Dedifferentiated amniotic fluid mesenchymal stem cell (primary cell): Measurements from ENCODE around the gene CARD11.
"Not testable (repeated sequence)": the region's sequence is repeated elsewhere in the genome, so short reads cannot be mapped to it uniquely, and the experiment has no call there.

ENCODE experiments used
- DNase-seq: peaks from one replicate; pipeline ENCODE4 v3.0.0-alpha.2; 2016; ENCODE audit errors: extremely low spot score

The CARD11 gene

DNA sequence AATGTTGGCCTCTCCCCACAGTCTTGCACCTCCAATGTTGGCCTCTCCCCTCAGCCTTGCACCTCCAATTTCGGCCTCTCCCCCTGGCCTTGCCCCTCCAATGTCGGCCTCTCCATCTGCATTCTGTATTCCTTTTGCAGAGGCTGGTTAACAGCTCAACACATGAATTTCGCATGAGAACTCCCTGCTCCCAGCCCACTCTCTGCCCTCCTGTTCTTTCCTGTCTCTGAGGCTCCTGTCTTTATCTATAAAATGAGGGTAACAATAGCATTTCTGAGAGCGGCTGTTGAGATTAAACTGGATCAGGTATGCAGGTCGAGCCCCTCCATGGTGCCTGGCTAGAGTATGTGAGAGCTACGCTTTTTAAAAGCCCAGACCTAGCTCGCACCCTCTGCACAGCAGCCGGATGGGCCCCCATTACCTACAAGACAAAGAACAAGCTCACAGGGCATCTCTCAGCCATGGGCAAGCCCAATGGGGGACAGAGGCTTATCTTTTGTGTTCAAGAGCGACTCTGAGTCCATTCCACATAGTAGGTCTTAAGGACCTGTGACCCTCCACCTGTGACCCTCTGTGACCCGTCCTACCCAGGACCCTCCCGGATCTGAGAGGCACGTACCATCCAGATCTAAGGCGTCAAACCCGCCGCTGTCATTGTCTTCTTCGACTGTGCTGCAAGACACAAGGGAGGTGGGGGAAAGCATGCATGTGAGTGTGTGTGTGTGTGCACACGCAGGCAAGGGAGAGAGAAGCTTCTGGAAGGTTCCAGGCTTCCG lies 117.4 kb downstream of the CARD11 start:
- no peak for DNase-seq

GRCh38 chr7:2924866-2925840 lies 118.5 kb downstream of the CARD11 start:
- no peak for DNase-seq

DNA sequence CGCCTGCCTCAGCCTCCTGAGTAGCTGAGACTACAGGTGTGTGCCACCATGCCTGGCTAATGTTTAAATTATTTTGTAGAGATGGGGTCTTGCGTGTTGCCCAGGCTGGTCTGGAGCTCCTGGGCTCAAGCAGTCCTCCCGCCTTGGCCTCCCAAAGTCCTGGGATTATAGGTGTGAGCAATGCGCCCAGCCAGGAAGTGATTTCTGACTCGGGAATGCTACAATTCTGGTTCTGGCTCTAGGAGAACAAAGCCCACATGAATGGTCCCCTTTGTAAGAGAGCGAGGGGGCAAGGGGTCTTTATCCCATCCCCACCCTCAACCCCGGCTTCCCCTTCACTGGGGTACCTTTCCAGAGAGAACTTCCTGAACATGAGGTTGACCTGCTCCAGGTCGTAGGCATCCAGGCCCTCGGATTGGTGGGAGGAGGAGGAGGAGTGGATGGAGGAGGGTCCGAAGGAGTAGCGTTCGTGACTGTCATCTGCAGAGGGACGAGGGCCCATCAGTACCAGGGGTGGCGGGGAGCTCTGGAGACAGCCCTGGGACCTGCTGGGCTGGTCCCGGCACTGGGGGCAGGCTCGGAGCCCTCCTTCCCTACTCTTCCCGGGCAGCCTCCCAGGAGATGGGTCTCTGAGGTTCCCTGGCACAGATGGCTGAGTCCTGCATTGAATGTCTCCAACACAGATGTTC lies 119.6 kb downstream of the CARD11 start:
- no peak for DNase-seq

- DNase-seq, result no peak
Measured at GRCh38 chr7:2923291-2923781, 120.3 kb downstream of the CARD11 start.

DNA sequence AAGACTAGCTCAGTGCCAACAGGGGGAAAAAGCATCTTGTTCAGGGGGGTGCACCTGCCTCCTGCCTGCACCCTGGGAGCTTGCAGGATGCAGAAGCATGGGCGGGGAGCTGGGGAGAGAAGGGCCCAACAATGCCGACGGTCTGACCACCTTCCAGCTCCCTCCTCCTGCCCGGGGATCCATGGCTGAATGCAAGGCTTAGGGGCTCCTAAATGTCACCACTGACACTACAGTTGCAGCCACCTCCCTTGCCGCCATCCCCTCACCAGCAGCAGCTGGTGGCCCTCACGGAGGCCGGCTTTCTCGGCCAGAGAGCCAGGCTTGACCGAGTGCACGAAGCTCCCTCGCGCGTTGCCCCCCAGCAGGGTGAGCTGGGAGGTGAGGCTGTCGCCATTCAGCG lies 120.8 kb downstream of the CARD11 start:
- no peak for DNase-seq

DNA sequence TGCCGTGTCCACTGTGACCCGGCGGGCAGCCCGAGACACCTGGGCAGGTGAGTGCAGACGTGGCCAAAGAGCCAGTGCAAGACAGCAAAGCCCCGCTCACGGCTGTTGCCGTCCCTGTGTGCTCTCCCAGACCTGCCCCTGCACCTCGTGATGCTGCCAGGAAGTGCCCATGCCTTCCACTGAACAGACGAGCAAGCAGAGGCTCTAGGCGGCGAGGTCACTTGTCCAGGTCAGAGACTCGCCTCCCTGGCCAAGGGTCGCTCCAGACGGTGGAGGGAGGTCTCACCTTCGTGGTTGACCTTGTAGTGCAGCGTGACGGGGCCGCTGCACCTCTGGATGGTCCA lies 121.3 kb downstream of the CARD11 start:
- DNase-seq, result no peak

DNA sequence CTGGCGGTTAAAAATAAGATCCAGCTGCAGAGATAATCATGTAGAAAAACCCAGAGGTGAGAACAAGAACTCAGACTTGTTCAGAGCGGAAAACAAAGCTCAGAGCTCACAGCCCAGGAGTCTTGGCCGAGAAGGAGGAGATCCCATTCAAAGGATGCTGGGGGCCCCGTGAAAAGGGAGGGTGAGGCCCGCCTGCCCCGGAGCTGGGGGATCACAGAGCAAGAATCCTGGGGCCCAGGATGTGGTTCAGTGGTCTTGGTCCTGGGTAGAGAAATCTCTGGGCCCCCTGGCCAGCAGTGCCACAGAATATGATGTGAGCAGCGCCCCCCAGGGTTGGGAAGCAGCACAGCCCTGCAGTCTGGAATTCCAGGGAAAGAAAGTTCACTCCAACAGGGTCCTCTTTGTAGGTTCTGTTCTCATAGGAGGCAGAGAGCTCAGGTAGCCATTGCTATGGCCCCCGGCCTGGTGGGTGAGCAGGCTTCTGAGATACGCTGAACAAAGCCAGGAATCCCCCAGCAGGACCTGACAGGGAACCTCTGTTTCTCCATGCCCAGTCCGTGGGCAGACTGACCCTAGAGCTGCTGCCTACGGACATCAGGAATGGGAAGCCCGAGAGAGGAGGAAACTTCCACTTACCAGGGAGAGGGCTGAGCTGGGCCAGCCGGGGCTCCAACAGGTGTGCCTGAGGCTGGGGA lies 121.9 kb downstream of the CARD11 start:
- no peak for DNase-seq

GRCh38 chr7:2920956-2921652 lies 122.6 kb downstream of the CARD11 start:
- DNase-seq, result no peak

DNA sequence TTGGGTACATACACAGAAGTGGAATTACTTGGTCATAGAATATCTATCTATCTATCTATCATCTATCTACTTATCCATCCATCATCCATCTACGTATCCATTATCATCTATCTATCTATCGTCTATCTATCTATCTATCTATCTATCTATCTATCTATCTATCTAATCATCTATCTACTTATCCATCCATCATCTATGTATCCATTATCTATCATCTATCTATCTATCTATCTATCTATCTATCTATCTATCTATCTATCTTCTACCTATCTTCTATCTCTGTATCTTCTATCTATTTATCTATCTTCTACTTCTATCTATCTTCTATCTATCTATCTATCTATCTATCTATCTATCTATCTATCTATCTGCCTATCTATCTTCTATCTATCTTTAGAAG lies 123.2 kb downstream of the CARD11 start:
- not testable (repeated sequence) for DNase-seq

- DNase-seq, result no peak
Measured at GRCh38 chr7:2920041-2920440, 123.6 kb downstream of the CARD11 start.

DNA sequence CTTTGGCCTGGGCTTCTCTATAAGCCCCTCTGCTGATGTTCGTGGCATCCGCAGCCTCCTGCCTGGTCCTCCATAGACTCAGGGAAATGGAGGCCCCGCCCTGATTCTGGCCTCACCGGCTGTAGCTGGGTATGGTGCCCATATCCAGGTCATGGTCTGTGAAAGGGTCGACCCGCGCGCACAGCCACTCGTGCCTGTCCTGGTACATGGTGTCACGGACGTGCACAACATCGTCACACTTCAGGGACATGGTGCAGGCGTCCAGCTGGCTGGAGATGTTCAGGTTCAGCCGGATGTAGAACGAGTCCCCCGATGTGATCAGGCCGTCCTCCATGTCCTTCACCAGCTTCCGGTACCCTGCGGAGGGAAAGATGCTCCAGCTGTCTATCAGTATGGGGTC lies 124.4 kb downstream of the CARD11 start:
- no peak for DNase-seq

- no peak for DNase-seq
Measured at GRCh38 chr7:2918406-2918805, 125.3 kb downstream of the CARD11 start.

GRCh38 chr7:2915023-2915422 lies 128.6 kb downstream of the CARD11 start:
- DNase-seq, result no peak

DNA sequence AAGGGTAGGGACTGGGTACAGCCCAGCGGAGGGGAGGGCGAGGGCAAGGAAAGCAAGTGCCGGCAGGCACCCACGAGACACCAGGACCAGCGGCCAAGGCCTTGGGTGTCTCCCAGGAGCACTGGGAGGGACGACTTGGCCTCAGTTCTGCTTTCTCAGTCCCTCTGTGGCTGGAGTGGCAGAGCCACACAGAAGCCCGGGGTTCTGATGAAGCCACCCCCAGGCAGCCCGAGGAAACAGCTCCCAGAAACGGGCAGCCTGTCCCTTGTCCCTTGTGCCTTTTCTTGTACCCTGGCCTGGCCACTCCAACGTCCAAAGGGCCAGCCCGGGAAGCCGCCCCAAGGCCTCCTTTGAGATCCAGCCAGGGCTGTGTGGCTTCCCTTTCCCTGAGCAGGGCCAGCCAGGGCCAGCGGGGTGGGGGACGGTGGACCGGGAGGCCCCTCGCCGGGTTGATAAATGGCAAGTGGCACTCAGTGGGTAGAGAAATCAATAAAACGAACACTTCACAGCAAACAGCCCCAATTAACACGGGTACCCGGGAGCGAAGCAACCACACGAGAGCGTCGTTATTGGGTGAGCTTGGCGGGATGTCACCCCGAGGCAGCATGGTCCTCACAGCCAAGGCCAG lies 129.8 kb downstream of the CARD11 start:
- no peak for DNase-seq

- no peak for DNase-seq
Measured at GRCh38 chr7:2912684-2913439, 130.8 kb downstream of the CARD11 start.

GRCh38 chr7:2911466-2911865 lies 132.2 kb downstream of the CARD11 start:
- DNase-seq, result no peak

DNA sequence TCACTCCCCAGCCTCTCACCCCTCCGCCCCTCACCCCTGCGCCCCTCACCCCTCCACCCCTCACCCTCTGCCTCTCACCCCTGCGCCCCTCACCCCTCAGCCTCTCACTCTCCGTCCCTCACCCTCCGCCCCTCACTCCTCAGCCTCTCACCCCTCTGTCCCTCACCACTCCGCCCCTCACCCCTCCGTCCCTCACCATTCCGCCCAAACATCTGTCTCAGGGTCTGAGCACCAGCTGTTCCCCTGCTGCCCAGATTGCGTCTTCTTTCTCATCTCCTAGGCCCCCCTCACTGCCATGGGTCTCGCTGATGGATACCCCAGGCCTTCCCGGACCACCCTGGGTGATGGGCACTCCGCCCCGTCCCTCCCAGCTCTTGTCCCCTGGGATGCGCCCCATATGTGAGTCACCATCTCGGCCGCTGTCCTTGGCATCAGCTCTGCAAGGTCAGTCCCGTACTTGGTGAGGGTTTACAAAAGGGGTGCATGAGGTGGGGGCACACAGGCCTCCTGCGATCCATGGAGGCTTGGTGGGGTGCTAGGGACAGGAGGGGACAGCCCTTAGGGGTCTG lies 134.1 kb downstream of the CARD11 start:
- DNase-seq, result no peak

GRCh38 chr7:2909043-2909442 lies 134.6 kb downstream of the CARD11 start:
- no peak for DNase-seq

- no peak for DNase-seq
Measured at GRCh38 chr7:2908103-2908683, 135.5 kb downstream of the CARD11 start.
